Measurements from ENCODE around the gene TMC1.

The TMC1 gene

GRCh38 chr9:72583370-72583769 is 62.0 kb downstream of the TMC1 start:
- TF ChIP-seq EZH2phosphoT487 (IDR thresholded peaks at IDR 0.05; ENCODE audit: low read depth) = no peak
- TF ChIP-seq CTCF (IDR thresholded peaks at IDR 0.05; ENCODE audit: low read depth, low read length) = no peak
- peaks cover 6% of the 10 kb centered on the region for H3K4me1 ChIP-seq (ENCODE audit: low read length)
- no peak overlapping the region for H3K27ac ChIP-seq (ENCODE audit: low read length)

GRCh38 chr9:72586388-72587130 is 65.2 kb downstream of the TMC1 start:
- Histone ChIP-seq H3K79me2 (ENCODE audit: low read length) (no peaks in the 10 kb centered on the region), H3K27ac (ENCODE audit: low read length) (no peak overlapping the region)
- TF ChIP-seq CTCF (IDR thresholded peaks at IDR 0.05; ENCODE audit: low read depth, low read length) (no peak), EZH2phosphoT487 (IDR thresholded peaks at IDR 0.05; ENCODE audit: low read depth) (no peak)

More at GRCh38 chr9:72583370-72583769, 62.0 kb downstream of the TMC1 start:
- Histone ChIP-seq H3K4me2 (ENCODE audit: low read length) (no peak overlapping the region), H3K27me3 (ENCODE audit: low read depth, low read length) (no peaks in the 10 kb centered on the region), H3K79me2 (ENCODE audit: low read length) (no peaks in the 10 kb centered on the region), H3K9ac (ENCODE audit: low read length) (no peak overlapping the region), H4K20me1 (ENCODE audit: insufficient read depth, low read length) (no peaks in the 10 kb centered on the region), H2AFZ (ENCODE audit: low read depth, low read length) (no peak overlapping the region), H3K9me3 (ENCODE audit: insufficient read depth, low read length) (no peaks in the 10 kb centered on the region), H3K36me3 (replicated peaks; ENCODE audit: low read depth, low read length) (no peaks in the 10 kb centered on the region), H3K4me3 (ENCODE audit: low read length) (no peak overlapping the region)

DNA sequence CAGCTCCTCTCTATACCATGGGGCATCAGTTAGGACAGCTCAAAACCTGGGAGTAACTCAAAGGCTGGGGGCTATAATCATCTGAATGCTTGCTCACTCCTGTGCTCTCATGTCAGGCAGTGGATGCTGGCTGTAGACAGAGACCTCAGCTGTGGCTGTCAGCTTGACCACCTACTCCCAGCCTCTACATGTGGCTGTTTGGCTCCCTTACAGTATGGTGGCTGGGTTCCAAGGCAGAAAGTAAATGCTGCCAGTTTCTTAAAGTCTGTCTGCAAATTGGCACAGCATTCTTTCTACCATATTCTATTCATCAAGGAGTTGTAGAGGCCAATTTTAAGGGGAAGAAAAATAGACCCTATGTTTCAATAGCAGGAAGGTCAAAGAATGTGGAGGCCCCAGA is 66.9 kb downstream of the TMC1 start:
- no peaks in the 10 kb centered on the region for H3K27me3 ChIP-seq (ENCODE audit: low read depth, low read length)
- H3K4me3 ChIP-seq (ENCODE audit: low read length) = no peak overlapping the region
- no peak overlapping the region for H2AFZ ChIP-seq (ENCODE audit: low read depth, low read length)
- no peak overlapping the region for H3K9ac ChIP-seq (ENCODE audit: low read length)
- H3K9me3 ChIP-seq (ENCODE audit: insufficient read depth, low read length) = no peaks in the 10 kb centered on the region
- no peak overlapping the region for H3K27ac ChIP-seq (ENCODE audit: low read length)
- H3K4me1 ChIP-seq (ENCODE audit: low read length) = peaks cover 30% of the 10 kb centered on the region
- H3K4me2 ChIP-seq (ENCODE audit: low read length) = no peak overlapping the region
- no peaks in the 10 kb centered on the region for H4K20me1 ChIP-seq (ENCODE audit: insufficient read depth, low read length)
- H3K79me2 ChIP-seq (ENCODE audit: low read length) = no peaks in the 10 kb centered on the region
- TF ChIP-seq CTCF (IDR thresholded peaks at IDR 0.05; ENCODE audit: low read depth, low read length) = no peak
- TF ChIP-seq EZH2phosphoT487 (IDR thresholded peaks at IDR 0.05; ENCODE audit: low read depth) = no peak
- no peaks in the 10 kb centered on the region for H3K36me3 ChIP-seq (replicated peaks; ENCODE audit: low read depth, low read length)

More at GRCh38 chr9:72586388-72587130, 65.2 kb downstream of the TMC1 start:
- no peaks in the 10 kb centered on the region for H4K20me1 ChIP-seq (ENCODE audit: insufficient read depth, low read length)
- H2AFZ ChIP-seq (ENCODE audit: low read depth, low read length) = no peak overlapping the region
- no peak overlapping the region for H3K9ac ChIP-seq (ENCODE audit: low read length)
- peaks cover 16% of the 10 kb centered on the region for H3K4me1 ChIP-seq (ENCODE audit: low read length)
- H3K27me3 ChIP-seq (ENCODE audit: low read depth, low read length) = no peaks in the 10 kb centered on the region
- H3K4me2 ChIP-seq (ENCODE audit: low read length) = no peak overlapping the region
- H3K4me3 ChIP-seq (ENCODE audit: low read length) = no peak overlapping the region
- H3K9me3 ChIP-seq (ENCODE audit: insufficient read depth, low read length) = no peaks in the 10 kb centered on the region
- no peaks in the 10 kb centered on the region for H3K36me3 ChIP-seq (replicated peaks; ENCODE audit: low read depth, low read length)

DNA sequence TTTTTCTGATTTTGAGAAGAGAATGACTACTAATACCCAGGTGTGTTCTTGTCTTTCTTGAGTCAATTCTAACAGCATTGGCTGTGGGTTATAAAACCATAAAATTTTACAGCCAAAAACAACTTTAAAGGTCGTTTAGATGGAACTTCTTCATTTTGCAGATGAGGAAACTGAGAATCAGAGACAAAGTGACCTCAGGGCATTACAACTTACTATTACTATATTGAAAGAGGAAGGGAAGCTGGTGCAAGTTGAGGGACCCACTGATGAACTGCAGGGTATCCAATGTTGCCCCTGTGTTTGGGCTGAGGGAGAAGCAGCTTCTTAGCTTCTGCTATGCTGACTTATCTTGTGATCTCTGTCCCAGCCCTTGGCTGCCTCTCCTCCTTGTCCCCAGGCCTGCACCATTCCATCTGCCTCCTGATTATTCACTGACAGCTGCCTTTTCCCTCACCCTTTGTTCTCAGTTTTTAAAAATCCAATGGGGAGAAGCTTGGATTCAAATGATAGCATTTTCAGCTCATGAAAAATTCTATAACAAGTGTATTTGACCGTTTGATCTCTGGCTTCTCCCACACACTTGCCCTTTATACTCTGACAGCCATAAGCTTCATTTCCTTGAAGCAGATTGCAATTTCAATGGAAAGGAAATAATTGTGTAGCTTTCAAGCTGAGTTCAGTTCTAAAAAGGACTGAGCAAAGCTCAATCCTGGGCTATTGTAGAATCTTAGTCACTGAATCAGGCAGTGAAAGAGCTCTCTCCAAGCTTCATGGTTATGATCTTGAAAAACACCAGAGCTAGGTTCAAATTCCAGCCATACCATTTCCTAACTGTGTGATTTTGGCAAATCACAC is 68.5 kb downstream of the TMC1 start:
- Histone ChIP-seq H3K9me3 (ENCODE audit: insufficient read depth, low read length) (no peaks in the 10 kb centered on the region), H3K27ac (ENCODE audit: low read length) (no peak overlapping the region), H3K9ac (ENCODE audit: low read length) (no peak overlapping the region), H3K36me3 (replicated peaks; ENCODE audit: low read depth, low read length) (no peaks in the 10 kb centered on the region), H2AFZ (ENCODE audit: low read depth, low read length) (no peak overlapping the region), H3K4me3 (ENCODE audit: low read length) (no peak overlapping the region), H4K20me1 (ENCODE audit: insufficient read depth, low read length) (no peaks in the 10 kb centered on the region), H3K4me1 (ENCODE audit: low read length) (peaks cover 30% of the 10 kb centered on the region), H3K4me2 (ENCODE audit: low read length) (no peak overlapping the region), H3K79me2 (ENCODE audit: low read length) (no peaks in the 10 kb centered on the region), H3K27me3 (ENCODE audit: low read depth, low read length) (no peaks in the 10 kb centered on the region)
- no peak for TF ChIP-seq CTCF (IDR thresholded peaks at IDR 0.05; ENCODE audit: low read depth, low read length)
- TF ChIP-seq EZH2phosphoT487 (IDR thresholded peaks at IDR 0.05; ENCODE audit: low read depth) = no peak

All from OCI-LY3 (cell line).